ENCODE results near the gene EFCAB6. TPM values are rescaled to one million over a fixed set of nuclear protein-coding genes. Genes with fewer than 3 reads are reported as not detected.

EFCAB6 gene
- total and polyA plus RNA-seq, 11 donors = 0.53 to 2.3 (median 1.5) TPM

DNA sequence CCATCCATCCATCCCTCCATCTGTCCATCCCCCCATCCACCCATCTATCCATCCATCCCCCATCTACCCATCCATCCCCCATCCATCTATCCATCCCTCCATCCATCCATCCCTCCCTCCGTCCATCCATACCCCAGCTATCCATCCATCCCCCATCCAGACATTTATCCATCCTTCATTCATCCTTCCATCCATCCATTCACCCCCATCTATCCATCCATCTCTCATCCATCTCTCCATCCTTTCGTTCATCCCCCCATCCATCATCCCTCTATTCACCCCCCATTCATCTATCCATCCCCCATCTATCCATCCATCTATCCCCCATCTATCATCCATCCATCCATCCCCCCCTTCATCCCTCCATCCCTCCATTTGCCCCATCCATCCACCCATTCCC, 302.8 kb downstream of the EFCAB6 start:
- WGBS, 4 donors = 85 to 94% (median 87%) methylated on average over 2 of the region's 2 CpGs
- no peaks in the 10 kb centered on the region for H3K4me1 ChIP-seq
- intact Hi-C loops (cut with DNase I) = no loop called here
- H3K27ac ChIP-seq = no peak overlapping the region
- H3K27me3 ChIP-seq = peaks cover 0 to 6% (median 0%) of the 10 kb centered on the region in 9 donors
- no peaks in the 10 kb centered on the region for H3K9me3 ChIP-seq
- no peak for DNase-seq
- H3K4me3 ChIP-seq = no peak overlapping the region
- TF ChIP-seq, protein P1, sequence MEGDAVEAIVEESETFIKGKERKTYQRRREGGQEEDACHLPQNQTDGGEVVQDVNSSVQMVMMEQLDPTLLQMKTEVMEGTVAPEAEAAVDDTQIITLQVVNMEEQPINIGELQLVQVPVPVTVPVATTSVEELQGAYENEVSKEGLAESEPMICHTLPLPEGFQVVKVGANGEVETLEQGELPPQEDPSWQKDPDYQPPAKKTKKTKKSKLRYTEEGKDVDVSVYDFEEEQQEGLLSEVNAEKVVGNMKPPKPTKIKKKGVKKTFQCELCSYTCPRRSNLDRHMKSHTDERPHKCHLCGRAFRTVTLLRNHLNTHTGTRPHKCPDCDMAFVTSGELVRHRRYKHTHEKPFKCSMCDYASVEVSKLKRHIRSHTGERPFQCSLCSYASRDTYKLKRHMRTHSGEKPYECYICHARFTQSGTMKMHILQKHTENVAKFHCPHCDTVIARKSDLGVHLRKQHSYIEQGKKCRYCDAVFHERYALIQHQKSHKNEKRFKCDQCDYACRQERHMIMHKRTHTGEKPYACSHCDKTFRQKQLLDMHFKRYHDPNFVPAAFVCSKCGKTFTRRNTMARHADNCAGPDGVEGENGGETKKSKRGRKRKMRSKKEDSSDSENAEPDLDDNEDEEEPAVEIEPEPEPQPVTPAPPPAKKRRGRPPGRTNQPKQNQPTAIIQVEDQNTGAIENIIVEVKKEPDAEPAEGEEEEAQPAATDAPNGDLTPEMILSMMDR (IDR thresholded peaks at IDR 0.05) = no peak
- TF ChIP-seq POLR2A (IDR thresholded peaks at IDR 0.05) = no peak
- H3K36me3 ChIP-seq = no peaks in the 10 kb centered on the region
- no peak for ATAC-seq

DNA sequence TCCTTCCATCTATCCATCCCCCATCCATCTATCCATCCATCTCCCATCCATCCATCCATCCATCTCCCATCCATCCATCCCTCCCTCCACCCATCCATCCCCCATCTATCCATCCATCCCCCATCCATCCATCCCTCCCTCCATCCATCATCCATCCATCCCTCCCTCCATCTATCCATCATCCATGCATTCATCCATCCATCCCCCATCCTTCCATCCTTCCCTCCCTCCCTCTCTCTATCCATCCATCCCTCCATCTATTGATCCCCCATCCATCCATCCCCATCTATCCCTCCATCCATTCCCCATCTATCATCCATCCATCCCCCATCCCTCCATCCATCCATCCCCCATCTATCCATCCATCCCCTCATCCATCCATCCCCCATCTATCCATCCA, 303.6 kb downstream of the EFCAB6 start:
- intact Hi-C loops (cut with DNase I) = no loop called here
- TF ChIP-seq POLR2A (IDR thresholded peaks at IDR 0.05) = no peak
- TF ChIP-seq, protein P1 (IDR thresholded peaks at IDR 0.05) = no peak
- H3K4me3 ChIP-seq = no peak overlapping the region

DNA sequence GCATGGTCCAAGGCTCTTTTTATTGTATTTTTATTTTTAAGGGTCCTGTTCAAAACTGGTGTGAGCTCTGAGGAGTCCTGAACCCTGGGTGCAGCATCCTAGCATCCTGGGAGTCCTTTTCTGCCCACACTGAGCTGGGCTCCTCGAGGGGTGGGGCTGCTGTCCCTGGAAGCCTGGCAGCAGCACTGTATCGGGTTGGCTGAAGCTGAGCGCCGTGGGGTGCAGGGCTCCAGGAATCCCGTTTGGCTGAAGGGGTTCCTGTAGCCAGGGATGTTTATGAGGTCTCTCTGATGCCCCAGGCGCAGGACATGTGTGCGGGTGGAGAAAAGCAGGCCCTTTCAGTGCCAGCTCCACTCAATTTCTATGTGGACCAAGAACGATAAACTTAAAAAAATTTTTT, 304.9 kb downstream of the EFCAB6 start:
- intact Hi-C loops (cut with DNase I) = no loop called here
- no peak for TF ChIP-seq POLR2A (IDR thresholded peaks at IDR 0.05)
- TF ChIP-seq, protein P1 (IDR thresholded peaks at IDR 0.05) = no peak
- ATAC-seq (no peak), DNase-seq (no peak)
- 69 to 78% (median 73%) methylated on average over 8 of the region's 8 CpGs for WGBS, 4 donors
- Histone ChIP-seq H3K9me3 (no peaks in the 10 kb centered on the region), H3K27me3 (peaks cover 0 to 2% (median 0%) of the 10 kb centered on the region in 9 donors), H3K4me3 (no peak overlapping the region), H3K36me3 (no peaks in the 10 kb centered on the region), H3K4me1 (no peaks in the 10 kb centered on the region), H3K27ac (no peak overlapping the region)

More for the DNA sequence above, 303.6 kb downstream of the EFCAB6 start:
- no peaks in the 10 kb centered on the region for H3K9me3 ChIP-seq
- H3K36me3 ChIP-seq = no peaks in the 10 kb centered on the region
- no peaks in the 10 kb centered on the region for H3K4me1 ChIP-seq
- DNase-seq = no peak
- no peak for ATAC-seq
- H3K27ac ChIP-seq = no peak overlapping the region
- no peaks in the 10 kb centered on the region for H3K27me3 ChIP-seq

DNA sequence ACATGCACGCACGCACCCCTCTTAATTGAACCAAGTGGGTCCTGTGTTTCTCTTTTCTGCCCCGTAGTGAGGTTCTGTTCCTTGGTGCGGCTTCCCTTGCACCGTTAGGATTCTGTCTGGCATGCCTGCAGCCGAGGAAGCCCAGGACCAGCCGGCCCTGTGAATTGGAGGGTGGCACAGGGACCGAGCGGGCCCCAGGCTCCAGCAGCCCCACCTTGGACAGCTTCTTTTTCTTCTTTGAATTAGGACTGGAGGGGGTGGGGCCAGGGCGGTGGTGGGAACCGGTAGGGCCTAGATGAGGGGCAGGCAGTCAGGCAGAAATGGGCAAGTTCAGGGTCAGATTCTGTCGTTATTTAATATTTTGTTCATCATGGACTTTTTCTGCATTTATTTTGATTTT, 305.6 kb downstream of the EFCAB6 start:
- Histone ChIP-seq H3K4me1 (no peaks in the 10 kb centered on the region), H3K36me3 (no peaks in the 10 kb centered on the region), H3K4me3 (no peak overlapping the region), H3K9me3 (no peaks in the 10 kb centered on the region), H3K27ac (no peak overlapping the region), H3K27me3 (peaks cover 0 to 2% (median 0%) of the 10 kb centered on the region in 9 donors)
- intact Hi-C loops (cut with DNase I) = no loop called here
- WGBS, 4 donors = 80 to 83% (median 81%) methylated on average over 12 of the region's 12 CpGs
- no peak for ATAC-seq
- TF ChIP-seq, protein P1 (IDR thresholded peaks at IDR 0.05) = no peak
- no peak for TF ChIP-seq POLR2A (IDR thresholded peaks at IDR 0.05)
- no peak for DNase-seq

Data from heart left ventricle (tissue), 16 donors.